NB4 (cell line): ENCODE measurements around the gene PDZD2.

ENCODE experiments used
- DNase-seq: peaks from one replicate; pipeline ENCODE4 v3.0.0; 2010; ENCODE audit warnings: low read depth
- H3K4me3 ChIP-seq: one replicate; pipeline ENCODE4 v1.5.1; 2011; ENCODE audit warnings: mild to moderate bottlenecking, low read depth, low read length, moderate library complexity
- CTCF ChIP-seq: IDR thresholded peaks from one replicate; pipeline ENCODE4 v1.5.1; 2012; ENCODE audit warnings: low read depth, low read length
- MYC ChIP-seq: IDR thresholded peaks from 2 replicates; pipeline ENCODE4 v1.6.1; 2011; ENCODE audit warnings: low read depth, low read length
- POLR2A ChIP-seq: IDR thresholded peaks from 2 replicates; pipeline ENCODE4 v1.6.1; 2011; ENCODE audit warnings: mild to moderate bottlenecking; ENCODE audit not compliant: insufficient read length; ENCODE audit errors: extremely low read depth
- TF ChIP-seq, protein P1 (sequence below): IDR thresholded peaks from 2 replicates; pipeline ENCODE4 v1.6.1; 2011; ENCODE audit warnings: low read depth, low read length

Gene PDZD2

GRCh38 chr5:32088214-32088613 is 449.3 kb downstream of the PDZD2 start:
- TF ChIP-seq MYC: no peak
- no peak for TF ChIP-seq POLR2A
- TF ChIP-seq, protein P1, sequence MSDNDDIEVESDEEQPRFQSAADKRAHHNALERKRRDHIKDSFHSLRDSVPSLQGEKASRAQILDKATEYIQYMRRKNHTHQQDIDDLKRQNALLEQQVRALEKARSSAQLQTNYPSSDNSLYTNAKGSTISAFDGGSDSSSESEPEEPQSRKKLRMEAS: no peak
- TF ChIP-seq CTCF: no peak
- H3K4me3 ChIP-seq: no peak overlapping the region
- DNase-seq: no peak

DNA sequence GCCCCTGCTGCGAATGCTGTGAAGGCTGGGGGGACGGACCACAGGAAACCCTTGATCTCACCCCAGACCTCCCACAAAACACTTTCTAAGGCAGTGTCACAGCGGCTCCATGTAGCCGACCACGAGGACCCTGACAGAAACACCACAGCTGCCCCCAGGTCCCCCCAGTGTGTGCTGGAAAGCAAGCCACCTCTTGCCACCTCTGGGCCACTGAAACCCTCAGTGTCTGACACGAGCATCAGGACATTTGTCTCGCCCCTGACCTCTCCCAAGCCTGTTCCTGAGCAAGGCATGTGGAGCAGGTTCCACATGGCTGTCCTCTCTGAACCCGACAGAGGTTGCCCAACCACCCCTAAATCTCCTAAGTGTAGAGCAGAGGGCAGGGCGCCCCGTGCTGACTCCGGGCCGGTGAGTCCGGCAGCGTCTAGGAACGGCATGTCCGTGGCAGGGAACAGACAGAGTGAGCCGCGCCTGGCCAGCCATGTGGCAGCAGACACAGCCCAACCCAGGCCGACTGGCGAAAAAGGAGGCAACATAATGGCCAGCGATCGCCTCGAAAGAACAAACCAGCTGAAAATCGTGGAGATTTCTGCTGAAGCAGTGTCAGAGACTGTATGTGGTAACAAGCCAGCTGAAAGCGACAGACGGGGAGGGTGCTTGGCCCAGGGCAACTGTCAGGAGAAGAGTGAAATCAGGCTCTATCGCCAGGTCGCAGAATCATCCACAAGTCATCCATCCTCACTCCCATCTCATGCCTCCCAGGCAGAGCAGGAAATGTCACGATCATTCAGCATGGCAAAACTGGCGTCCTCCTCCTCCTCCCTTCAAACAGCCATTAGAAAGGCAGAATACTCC is 450.4 kb downstream of the PDZD2 start:
- no peak overlapping the region for H3K4me3 ChIP-seq
- TF ChIP-seq MYC (no peak), CTCF (no peak), POLR2A (no peak)
- TF ChIP-seq, protein P1: no peak
- no peak for DNase-seq

- DNase-seq: no peak
- TF ChIP-seq, protein P1: no peak
- TF ChIP-seq MYC: no peak
- TF ChIP-seq CTCF: no peak
- TF ChIP-seq POLR2A: no peak
These were observed 451.3 kb downstream of the PDZD2 start for GRCh38 chr5:32090026-32090754.

GRCh38 chr5:32090755-32091128 is 451.8 kb downstream of the PDZD2 start:
- TF ChIP-seq MYC (no peak), CTCF (no peak), POLR2A (no peak)
- TF ChIP-seq, protein P1: no peak
- no peak for DNase-seq
- H3K4me3 ChIP-seq: no peak overlapping the region

More at GRCh38 chr5:32090026-32090754, 451.3 kb downstream of the PDZD2 start:
- no peak overlapping the region for H3K4me3 ChIP-seq

- H3K4me3 ChIP-seq: no peak overlapping the region
- peak; percentile 80 for DNase-seq
- TF ChIP-seq POLR2A (no peak), CTCF (peak; percentile 75)
- TF ChIP-seq, protein P1: 0 out of 2 replicates have a peak, but pooled peaks have one; percentile 18
These were observed 454.2 kb downstream of the PDZD2 start for GRCh38 chr5:32092938-32093812.
